GM12878 (cell line): ENCODE measurements around the gene FGF11. TPM values are rescaled to one million over a fixed set of nuclear protein-coding genes. Genes with fewer than 3 reads are reported as not detected.

Source experiments
- ATAC-seq: fragments of 200-7000 bp; cut with Tn5 transposase; 3 replicates; pipeline ENCODE4 v1.9.1; 2020; ENCODE audit warnings: mild to moderate bottlenecking, moderate library complexity
- BruUV-seq: library from RNA; stranded (reverse); fragments of 400-500 nt; replicated peaks from 2 replicates; lab custom pipeline; 2021; lab: Mats Ljungman, UMichigan
- CTCF ChIA-PET: fragments of 300-600 bp; sonication (Branson Sonifier 250); formaldehyde crosslinking; extraction: SDS; loops from one replicate; lab custom pipeline; 2021; ENCODE audit warnings: inconsistent platforms; lab: Yijun Ruan, JAX
- POLR2A ChIA-PET: fragments of 350-600 bp; formaldehyde crosslinking; extraction: SDS; loops from one replicate; lab custom pipeline; 2021; ENCODE audit warnings: inconsistent platforms; lab: Charles Lee
- RAD21 ChIA-PET: fragments of 300-600 bp; sonication (Branson Sonifier 250); formaldehyde crosslinking; loops from one replicate; lab custom pipeline; 2023; ENCODE audit warnings: antibody characterized with exemption; ENCODE audit not compliant: unreplicated experiment; lab: Charles Lee
- SMC1A ChIA-PET: fragments of 300-600 bp; sonication (Branson Sonifier 250); formaldehyde crosslinking; loops from one replicate; lab custom pipeline; 2023; ENCODE audit not compliant: unreplicated experiment, uncharacterized antibody; lab: Charles Lee
- DNase-seq: peaks from one replicate; pipeline ENCODE4 v3.0.0-alpha.2; 2011; ENCODE audit warnings: low read depth, low spot score
- FAIRE-seq: peaks from 3 replicates; lab custom pipeline; 2011; peaks lifted over from hg19 to GRCh38; lab: Jason Lieb, UNC
- H2AFZ ChIP-seq: 2 replicates; pipeline ENCODE4 v1.6.0; 2011; ENCODE audit warnings: low read depth, low read length, control low read depth; ENCODE audit not compliant: control insufficient read depth
- H3K27ac ChIP-seq: 2 replicates; pipeline ENCODE4 v1.5.1; 2011; ENCODE audit warnings: control low read depth; ENCODE audit not compliant: control insufficient read depth, insufficient read depth
- H3K27me3 ChIP-seq, 2 experiments: replicated peaks in 1 of 2; 2 replicates each; pipeline versions ENCODE4 v1.6.0 to v1.6.1; 2011; ENCODE audit warnings: low read length in 1 of 2; ENCODE audit not compliant: control insufficient read depth in 2 of 2, insufficient read depth in 2 of 2
- H3K36me3 ChIP-seq, 2 experiments: 2 replicates each; pipeline ENCODE4 v1.5.1; 2011; ENCODE audit warnings: low read length in 1 of 2; ENCODE audit not compliant: control insufficient read depth in 2 of 2, insufficient read depth in 2 of 2
- H3K4me1 ChIP-seq: 2 replicates; pipeline ENCODE4 v1.6.1; 2011; ENCODE audit warnings: mild to moderate bottlenecking, low read length, moderate library complexity, mixed read lengths; ENCODE audit not compliant: control insufficient read depth, insufficient read depth
- H3K4me2 ChIP-seq: 2 replicates; pipeline ENCODE4 v1.6.0; 2011; ENCODE audit warnings: control low read depth; ENCODE audit not compliant: control insufficient read depth, insufficient read depth
- H3K4me3 ChIP-seq: fragments of 200-600 bp; sonication (generic); 2 replicates; pipeline ENCODE4 v1.5.1; 2016
- H3K79me2 ChIP-seq: 2 replicates; pipeline ENCODE4 v1.6.0; 2011; ENCODE audit warnings: low read length; ENCODE audit not compliant: control insufficient read depth, insufficient read depth
- H3K9ac ChIP-seq: 2 replicates; pipeline ENCODE4 v1.8.0; 2011; ENCODE audit warnings: low read length, control low read depth, mixed read lengths; ENCODE audit not compliant: control insufficient read depth, insufficient read depth
- H3K9me3 ChIP-seq: replicated peaks from 3 replicates; pipeline ENCODE4 v1.5.1; 2011; ENCODE audit warnings: mild to moderate bottlenecking, low read length; ENCODE audit not compliant: control insufficient read depth, insufficient read depth
- H4K20me1 ChIP-seq: 2 replicates; pipeline ENCODE4 v1.6.0; 2011; ENCODE audit not compliant: control insufficient read depth, insufficient read depth
- MTA2 ChIP-seq: fragments of 450-650 bp; IDR thresholded peaks from 2 replicates; pipeline ENCODE4 v1.6.1; 2016; ENCODE audit warnings: low read depth, mild to moderate bottlenecking, moderate library complexity
- SRF ChIP-seq, 2 experiments: IDR thresholded peaks; 2 replicates each; pipeline ENCODE4 v1.6.1; 2011; ENCODE audit warnings: low read depth in 2 of 2, low read length in 2 of 2, mild to moderate bottlenecking in 1 of 2, moderate library complexity in 1 of 2
- WGBS: methylation state at CpG from one replicate; pipeline ENCODE4 v1.1.6; 2016; ENCODE audit warnings: low lambda C conversion rate; ENCODE audit not compliant: insufficient replicate concordance, insufficient coverage; ENCODE audit errors: missing lambda C conversion rate; 5-methylcytosine and 5-hydroxymethylcytosine counted together
- in situ Hi-C: fragments of 300-500 bp; cut with MboI; formaldehyde crosslinking; loops from 9 replicates; pipeline ENCODE4 v1.14.3; 2018; ENCODE audit warnings: mixed read lengths
- intact Hi-C: fragments of 100-400 bp; cut with micrococcal nuclease; formaldehyde crosslinking; loops from one replicate; pipeline ENCODE4 v1.14.2; 2022; ENCODE audit not compliant: unreplicated experiment
- polyA plus RNA-seq, 11 experiments: library from polyadenylated mRNA; depleted of rRNA in 4 of 11; unstranded in 6 of 11; stranded (reverse) in 5 of 11; fragments of >200 nt; fragmentation: Nextera tagmentation in 4 of 11; fragmentation: Illumina TruSeq in 1 of 11; extraction: Ambion mirVana in 4 of 11; extraction: Trizol in 1 of 11; gene quantifications; 1 replicate in 1 of 11; 2 replicates in 10 of 11; pipeline versions ENCODE4 v1.2.1 to v1.2.3, GENCODE V29; 2011 to 2016; ENCODE audit warnings: inconsistent platforms in 2 of 11, missing spikeins in 2 of 11, low read depth in 1 of 11
- total RNA-seq, 4 experiments: library from RNA; depleted of rRNA in 3 of 4; stranded (reverse); fragments of >200 nt in 3 of 4; fragmentation: Illumina TruSeq in 1 of 4; extraction: Trizol in 1 of 4; gene quantifications; 2 replicates each; pipeline versions ENCODE4 v1.2.1 to v1.2.3, GENCODE V29; 2013 to 2021
- TF ChIP-seq, protein P1 (sequence below): fragments of 450-650 bp; IDR thresholded peaks from 2 replicates; pipeline ENCODE4 v1.6.1; 2017; ENCODE audit warnings: mild to moderate bottlenecking, moderate library complexity

Gene FGF11
- total and polyA plus RNA-seq, 10 of the 15 experiments (the other 5 are each of a cell fraction or from before 2014, with no cell fraction given): 0.69 to 21.1 (median 2.6) TPM

GRCh38 chr17:7467498-7467897 lies 28.2 kb downstream of the FGF11 start:
- CTCF ChIA-PET: interaction anchor here (1.7 kb wide), 1 partner anchor 9 kb away, joined by 4 read pairs; no protein-coding TSS in a partner anchor
- Histone ChIP-seq H3K27ac (peak overlapping the region; percentile 44), H3K4me3 (no peak overlapping the region), H3K9ac (no peak overlapping the region), H3K27me3 (no peaks in the 10 kb centered on the region), H3K4me1 (no peaks in the 10 kb centered on the region; the same call in 1 of the 2 replicates), H2AFZ (no peak overlapping the region), H3K79me2 (no peaks in the 10 kb centered on the region), H4K20me1 (no peaks in the 10 kb centered on the region), H3K9me3 (no peaks in the 10 kb centered on the region), H3K36me3 (peaks cover 0 to 3% of the 10 kb centered on the region in 2 experiments; a peak in 3 of 4 replicates), H3K4me2 (no peak overlapping the region)
- ATAC-seq (no peak), FAIRE-seq (no peak), DNase-seq (no peak)
- no TSS peak for BruUV-seq
- TF ChIP-seq MTA2 (no peak), SRF (IDR thresholded peaks at IDR 0.05; ENCODE audit: low read depth in 2 of 2, low read length in 2 of 2) (no peak)
- TF ChIP-seq, protein P1, sequence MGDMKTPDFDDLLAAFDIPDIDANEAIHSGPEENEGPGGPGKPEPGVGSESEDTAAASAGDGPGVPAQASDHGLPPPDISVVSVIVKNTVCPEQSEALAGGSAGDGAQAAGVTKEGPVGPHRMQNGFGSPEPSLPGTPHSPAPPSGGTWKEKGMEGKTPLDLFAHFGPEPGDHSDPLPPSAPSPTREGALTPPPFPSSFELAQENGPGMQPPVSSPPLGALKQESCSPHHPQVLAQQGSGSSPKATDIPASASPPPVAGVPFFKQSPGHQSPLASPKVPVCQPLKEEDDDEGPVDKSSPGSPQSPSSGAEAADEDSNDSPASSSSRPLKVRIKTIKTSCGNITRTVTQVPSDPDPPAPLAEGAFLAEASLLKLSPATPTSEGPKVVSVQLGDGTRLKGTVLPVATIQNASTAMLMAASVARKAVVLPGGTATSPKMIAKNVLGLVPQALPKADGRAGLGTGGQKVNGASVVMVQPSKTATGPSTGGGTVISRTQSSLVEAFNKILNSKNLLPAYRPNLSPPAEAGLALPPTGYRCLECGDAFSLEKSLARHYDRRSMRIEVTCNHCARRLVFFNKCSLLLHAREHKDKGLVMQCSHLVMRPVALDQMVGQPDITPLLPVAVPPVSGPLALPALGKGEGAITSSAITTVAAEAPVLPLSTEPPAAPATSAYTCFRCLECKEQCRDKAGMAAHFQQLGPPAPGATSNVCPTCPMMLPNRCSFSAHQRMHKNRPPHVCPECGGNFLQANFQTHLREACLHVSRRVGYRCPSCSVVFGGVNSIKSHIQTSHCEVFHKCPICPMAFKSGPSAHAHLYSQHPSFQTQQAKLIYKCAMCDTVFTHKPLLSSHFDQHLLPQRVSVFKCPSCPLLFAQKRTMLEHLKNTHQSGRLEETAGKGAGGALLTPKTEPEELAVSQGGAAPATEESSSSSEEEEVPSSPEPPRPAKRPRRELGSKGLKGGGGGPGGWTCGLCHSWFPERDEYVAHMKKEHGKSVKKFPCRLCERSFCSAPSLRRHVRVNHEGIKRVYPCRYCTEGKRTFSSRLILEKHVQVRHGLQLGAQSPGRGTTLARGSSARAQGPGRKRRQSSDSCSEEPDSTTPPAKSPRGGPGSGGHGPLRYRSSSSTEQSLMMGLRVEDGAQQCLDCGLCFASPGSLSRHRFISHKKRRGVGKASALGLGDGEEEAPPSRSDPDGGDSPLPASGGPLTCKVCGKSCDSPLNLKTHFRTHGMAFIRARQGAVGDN: no peak
- POLR2A ChIA-PET: interaction anchor here (1.0 to 2.4 kb wide), 2 partner anchors 8 to 9 kb away, joined by 3 to 9 read pairs; no protein-coding TSS in a partner anchor
- intact Hi-C loops (no loop called here), in situ Hi-C loops (no loop called here)
- 100% methylated on average over 3 of the region's 3 CpGs for WGBS
- RAD21 ChIA-PET: no interaction called here
- SMC1A ChIA-PET: no interaction called here
